NCI-H2171 (cell line): ENCODE data around the gene C22orf39.

ENCODE experiments used
- DNase-seq: peaks from one replicate; lab custom pipeline; 2025; lab: John Stamatoyannopoulos, UW

C22orf39 gene

DNA sequence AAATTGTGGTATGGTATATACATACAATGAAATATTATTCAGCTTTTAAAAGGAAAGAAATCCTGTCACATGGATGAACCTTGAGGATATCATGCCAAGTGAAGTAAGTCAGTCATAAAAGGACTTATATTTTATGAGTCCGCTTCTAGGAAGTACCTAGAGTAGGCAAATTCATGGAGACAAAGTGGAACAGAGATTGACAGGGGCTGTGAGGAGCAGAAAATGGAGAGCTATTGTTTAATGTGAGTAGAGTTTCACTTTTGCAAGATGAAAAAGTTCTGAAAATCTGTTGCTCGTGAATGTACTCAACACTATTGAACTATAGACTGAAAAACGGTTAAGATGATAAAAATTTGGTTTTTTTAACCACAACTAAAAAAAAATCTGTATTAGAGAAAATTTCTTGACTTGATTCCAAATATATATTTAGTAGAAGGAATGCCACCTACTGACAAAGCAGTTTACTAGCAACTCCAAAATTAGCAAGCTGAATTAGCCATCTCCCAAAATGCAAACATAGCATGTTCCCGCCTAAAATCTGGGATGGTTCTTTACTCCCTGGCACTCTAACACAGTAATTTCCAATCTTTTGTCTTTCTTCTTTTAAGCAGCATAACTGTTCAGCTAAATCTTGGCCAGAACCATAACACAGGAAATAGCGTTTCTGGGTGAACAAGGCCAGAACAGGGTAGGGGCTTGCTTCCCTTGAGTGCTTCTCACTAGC lies 30.0 kb upstream of the C22orf39 start:
- DNase-seq = no peak

DNA sequence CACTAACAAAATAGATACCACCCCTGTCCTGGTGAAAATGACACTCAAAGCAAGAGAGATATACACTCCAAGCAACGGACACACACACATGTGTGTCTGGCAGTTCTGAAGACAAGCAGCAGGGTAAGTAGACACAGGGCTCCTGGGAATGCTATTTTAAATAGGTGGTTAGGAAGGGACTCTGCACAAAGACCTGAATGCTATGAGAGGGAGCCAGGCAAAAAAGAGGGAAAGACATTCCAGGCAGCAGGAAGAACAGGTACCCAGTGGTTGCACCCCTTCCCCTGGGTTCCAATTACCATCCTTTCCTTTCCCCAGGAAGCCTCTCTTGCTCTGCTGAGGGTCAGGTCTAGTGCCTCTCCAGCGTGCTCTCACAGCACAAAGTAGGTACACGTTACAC lies 28.5 kb upstream of the C22orf39 start:
- DNase-seq = no peak

DNA sequence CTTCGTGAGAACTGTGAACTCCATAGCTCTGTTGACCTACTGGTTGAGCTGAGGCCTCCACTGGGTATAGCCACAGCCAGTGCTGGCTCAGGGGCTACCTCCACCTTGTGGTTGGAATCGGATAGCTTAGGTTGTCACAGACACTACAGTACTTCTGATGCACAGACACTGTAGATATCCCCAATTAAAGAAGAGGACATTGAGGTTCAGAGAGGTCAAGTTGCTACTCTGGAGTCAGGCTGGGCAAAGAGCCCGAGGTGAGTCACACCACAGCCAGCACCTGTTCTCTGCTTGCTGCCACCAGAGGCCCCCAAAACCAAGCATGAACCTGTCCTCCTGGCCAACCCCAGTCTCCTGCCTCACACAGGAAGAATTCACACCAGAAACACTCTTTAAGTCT lies 26.1 kb upstream of the C22orf39 start:
- no peak for DNase-seq

DNA sequence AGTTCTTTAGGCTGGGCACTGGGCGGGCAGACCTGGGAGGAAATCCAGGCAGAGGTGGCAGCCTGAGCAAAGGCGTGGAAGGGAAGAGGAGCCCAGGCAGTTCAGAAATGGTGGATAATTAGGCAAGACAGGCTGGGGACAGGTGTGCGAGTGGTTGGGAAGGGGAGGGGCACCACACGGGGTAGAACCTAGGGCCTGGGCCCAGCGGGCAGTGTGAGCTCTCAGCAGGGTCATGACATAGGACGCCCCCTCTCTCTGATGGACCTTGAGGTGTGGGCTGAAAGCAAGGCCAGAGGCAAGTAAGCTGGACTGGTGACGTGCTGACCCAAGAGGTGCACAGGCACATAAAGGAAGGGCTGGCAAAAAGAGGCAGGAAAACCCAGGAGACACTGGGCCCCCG lies 24.7 kb upstream of the C22orf39 start:
- DNase-seq = no peak

DNA sequence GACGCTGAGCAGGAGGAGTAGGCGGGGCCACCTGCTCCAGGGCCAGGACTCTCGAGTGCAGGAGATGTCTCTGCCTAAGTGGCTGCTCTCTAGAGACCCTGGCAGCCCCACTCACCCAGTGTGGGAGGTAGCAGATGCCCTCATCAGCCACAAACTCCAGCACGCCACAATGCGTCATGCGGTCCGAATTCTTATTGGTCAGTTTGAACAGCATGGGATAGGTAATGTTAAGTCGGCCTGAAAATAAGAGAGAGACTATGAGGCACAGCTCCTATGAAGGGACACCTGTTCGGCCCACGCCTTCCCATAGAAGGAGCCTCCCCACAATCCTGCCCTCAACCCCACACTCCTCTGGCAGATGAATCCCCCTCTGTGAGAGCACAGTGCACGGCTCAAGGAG lies 24.1 kb upstream of the C22orf39 start:
- DNase-seq = no peak

DNA sequence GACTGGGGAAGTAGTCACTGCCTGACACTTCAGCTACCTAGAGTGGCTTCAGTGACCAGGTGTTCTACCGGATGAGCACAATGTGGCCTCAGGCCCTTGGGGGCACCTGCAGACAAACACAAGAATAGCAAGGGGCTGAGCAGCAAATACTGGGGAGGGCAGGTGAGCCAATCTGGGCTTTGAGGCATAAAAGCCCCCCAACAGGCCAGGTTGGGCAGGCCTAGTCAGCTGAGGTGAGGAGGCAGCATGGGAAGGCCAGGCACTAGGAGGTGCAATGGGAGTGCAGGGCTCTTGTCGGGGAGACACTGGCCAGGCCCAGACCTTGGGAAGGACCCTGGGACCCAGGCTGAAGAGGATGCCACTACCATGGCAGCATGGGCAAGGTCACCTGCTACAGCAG lies 22.5 kb upstream of the C22orf39 start:
- no peak for DNase-seq

DNA sequence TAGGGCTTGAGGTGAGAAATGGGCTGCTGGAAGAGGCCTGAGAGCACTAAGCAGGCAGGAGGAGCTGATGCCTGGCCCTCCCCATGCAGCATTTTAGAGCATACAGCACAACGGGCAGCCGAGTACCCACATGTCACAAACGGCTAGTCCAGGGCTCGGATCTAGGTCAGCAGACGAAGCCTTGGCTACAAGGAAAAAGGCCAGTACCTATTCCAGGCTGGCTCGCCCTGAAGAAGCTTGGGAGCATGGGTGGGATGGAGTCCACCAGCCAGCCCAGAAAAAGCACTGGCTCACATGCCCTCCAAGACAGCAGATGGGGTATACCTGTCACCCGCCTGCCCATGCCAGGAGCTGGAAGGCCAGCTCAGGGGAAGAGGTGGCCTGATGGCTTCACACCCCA lies 21.9 kb upstream of the C22orf39 start:
- DNase-seq = no peak

DNA sequence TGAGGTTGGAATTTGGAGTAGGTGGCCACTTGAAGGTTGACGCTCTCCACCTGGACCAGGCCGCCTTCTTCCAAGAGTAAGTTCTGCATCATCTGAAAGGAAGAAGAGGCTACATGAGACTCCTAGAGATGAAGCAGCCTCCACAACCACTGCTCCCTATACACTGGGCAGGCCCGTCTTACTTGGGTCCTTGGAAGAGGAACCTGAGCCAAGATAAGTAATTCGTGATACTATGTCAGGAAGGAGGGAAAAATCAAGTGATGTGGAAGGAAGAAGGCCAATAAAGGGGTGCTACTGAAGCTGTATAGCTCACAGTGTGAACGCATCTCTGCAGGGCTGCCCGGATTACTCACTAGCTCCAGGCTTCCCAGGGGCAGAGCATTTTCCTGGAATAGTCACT lies 20.4 kb upstream of the C22orf39 start:
- no peak for DNase-seq

DNA sequence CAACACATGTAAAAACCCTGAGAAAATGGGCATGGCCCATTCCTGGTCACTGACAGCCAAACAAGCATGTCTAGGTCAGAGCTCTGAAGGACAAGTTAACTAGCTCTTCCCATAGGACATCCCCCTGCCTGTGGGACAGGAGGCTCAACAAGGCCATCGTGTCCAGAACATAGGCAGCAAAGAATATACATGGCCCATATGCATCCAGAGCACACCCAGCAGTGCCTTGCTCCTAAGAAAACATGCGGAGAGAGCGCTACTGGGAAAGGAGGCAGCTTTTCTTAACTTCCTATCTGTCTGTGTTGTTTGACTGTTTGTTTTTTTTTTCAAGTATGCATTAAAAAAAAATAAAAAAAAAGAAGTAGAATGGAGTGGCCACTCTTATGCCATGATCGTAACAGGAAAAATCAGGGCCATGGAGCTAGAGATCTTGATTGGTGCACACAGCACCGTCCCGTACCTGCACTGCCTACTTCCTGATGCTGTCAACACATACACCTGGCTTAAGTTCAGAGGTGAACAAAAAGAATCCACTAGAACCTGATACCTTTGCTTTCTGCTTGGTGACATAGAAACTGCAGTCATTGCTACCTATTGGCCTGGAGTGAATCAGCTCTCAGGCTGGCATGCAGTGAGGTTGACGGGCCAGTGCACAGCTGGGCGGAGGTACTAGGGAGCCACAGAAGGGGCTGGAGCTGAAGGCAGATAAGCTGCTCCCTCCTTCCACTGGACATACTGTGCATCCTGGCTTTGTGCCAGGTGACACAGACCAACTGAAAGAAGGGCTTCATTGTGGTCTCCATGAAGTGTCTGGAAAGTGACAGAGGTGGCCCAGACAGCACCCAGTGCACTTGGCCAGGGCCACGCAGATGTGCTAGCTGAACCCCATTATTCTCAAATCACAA lies 19.6 kb upstream of the C22orf39 start:
- no peak for DNase-seq

DNA sequence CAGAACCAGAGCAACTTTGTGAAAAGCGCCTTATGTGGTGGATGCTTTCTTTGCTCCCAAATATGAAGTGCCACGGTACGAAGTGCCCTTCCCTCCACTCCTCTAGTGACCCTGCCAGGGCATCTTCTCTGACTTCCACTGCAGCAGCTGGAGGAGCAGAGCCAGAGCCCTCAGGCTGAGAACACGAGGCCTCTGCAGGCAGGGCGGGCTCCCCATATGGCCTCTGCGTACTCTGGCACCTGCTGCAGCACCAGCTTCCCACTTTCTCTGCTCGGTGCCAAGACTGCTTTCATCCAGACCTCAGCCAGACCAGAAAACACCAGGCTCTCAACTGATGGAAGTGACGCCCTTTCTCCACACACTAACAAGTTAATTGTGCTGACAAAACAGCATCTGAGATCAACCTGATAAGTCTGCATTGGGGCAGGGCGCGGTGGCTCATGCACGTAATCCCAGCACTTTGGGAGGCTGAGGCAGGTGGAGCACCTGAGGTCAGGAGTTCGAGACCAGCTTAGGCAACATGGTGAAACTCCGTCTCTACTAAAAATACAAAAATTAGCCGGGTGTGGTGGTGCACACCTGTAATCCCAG lies 18.7 kb upstream of the C22orf39 start:
- peak; percentile 36 for DNase-seq

DNA sequence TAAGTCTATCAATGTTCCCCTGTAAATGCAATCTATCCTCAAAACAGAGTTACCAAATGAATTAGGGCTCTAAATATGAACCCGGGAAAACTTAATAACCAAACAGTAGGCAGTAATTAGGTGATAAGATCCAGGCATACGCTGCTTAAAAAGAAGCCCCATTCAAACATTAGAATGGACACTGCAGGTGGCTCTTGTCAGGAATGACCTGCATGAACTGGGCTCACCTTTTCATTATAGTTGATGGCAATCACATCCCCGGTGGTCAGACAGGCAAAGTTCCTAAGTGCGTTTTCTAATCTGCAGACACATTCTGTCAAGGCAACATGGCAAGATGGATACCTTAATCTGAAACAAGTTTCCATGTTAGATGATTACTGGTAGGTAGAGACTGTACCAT lies 17.5 kb upstream of the C22orf39 start:
- no peak for DNase-seq

DNA sequence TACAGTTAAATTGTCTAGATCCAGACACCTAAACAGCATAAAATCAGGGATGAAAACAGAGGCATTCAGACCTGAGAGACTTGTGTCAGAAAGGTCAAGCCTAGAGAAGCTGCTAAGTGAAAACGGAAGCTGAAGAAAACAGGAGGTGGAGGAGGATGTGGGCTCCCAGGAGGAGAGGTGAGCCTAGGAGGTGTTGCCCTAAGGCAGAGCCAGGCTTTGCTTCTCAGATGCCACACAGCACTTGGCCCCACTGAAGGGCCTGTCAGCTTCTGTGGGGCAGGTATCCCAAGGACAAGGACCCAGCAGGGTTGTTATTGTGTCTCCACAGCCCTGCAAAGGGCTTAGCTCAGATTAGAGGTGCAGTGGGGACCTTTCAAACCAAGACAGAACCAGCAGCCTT lies 17.0 kb upstream of the C22orf39 start:
- DNase-seq = no peak

DNA sequence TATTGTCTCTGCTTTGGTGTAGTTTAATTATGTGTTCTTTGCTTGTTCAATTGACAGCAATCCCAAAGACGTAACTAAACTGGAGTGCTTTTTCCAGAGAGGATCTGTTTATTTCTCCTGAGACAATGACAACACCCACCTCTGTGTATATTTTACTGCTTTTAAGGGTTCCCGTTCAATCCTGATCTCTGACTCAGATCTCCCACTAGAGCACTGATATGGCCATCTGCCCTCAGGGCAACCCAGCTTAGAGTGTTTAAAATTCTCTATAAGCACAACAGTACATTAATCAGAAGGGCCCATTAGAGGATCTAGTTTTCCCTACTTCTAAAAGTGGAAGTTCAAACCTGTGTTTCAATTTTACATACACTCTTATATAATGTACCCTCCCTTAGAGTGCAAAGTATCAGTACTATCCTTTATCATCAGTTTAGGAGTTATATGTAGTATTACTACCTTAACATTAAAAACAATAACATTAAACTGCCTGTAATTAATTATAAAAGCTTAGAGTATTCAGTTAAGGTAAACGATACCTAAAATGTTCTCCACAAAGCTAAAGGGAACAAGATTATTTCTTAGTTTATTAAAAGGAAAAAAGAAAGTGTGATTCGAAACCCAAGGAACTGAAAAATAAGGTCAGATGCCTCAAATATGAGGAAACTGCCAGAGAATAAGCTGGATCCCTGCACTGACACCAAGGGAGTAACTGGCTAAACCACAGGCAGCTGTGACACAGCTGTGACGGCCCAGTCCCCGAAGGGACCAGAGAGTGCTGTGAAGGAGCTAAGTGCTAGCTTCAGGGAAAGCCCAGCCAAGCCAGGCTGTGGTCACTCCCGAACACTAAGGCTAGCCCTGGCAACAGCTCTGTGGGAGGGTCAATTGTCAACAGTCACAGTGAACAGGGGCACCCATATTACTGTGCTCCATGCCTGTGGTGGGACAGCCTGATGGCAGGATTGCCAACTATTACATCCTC lies 16.3 kb upstream of the C22orf39 start:
- DNase-seq = no peak

DNA sequence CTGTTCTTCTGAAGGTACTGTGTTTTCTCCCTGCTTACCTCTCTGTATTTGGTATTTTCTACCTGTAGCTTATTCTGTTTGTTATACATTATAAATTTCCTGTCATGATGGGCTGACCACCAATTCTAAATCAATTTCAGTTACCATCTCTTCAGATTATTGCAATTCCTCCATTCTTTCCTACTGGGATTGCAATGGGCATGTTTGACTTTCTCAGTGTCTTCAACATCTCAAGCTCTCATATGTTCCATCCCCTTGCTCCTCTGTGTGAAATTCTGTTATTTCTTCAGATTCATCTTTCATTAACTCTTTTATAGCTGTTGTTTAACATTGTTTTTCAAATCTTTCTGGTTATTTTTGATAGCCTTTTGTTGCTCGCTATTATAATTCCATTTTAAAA lies 15.5 kb upstream of the C22orf39 start:
- no peak for DNase-seq

DNA sequence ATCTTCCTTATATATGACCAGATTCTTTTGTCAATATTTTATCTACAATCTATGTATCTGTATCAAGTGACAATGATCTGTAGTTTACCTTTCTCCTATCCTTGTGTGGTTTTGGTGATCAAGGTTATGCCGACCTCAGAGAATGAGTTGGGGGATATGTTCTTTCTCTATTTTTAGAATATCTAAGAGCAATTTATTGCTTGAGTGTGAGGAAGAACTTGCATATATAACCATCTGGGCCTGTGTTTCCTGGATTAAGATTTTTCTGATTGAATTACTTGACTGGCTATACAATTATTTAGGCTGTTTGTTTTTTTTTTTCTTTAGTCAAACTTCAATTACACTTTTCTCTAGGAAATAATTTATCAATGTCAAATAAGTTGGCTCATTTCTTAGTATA lies 14.0 kb upstream of the C22orf39 start:
- DNase-seq = no peak

DNA sequence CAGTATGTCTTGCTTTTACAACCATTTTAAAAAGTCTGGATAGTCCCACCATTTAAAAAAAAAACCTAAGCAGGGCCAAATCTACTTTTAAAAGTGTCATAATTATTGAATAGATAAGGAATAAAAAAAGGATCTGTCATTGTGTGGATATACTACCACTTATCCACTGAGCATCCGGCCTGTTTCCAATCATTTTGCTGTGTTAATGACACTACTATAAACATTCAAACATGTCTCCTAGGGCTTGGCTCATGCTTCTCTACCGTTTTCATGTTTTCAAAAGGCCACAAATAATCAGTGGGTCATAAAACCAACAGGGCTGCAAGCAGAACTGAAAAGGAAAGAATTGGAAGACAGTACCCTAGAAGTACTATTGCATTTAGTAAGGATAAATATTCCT lies 12.5 kb upstream of the C22orf39 start:
- no peak for DNase-seq

DNA sequence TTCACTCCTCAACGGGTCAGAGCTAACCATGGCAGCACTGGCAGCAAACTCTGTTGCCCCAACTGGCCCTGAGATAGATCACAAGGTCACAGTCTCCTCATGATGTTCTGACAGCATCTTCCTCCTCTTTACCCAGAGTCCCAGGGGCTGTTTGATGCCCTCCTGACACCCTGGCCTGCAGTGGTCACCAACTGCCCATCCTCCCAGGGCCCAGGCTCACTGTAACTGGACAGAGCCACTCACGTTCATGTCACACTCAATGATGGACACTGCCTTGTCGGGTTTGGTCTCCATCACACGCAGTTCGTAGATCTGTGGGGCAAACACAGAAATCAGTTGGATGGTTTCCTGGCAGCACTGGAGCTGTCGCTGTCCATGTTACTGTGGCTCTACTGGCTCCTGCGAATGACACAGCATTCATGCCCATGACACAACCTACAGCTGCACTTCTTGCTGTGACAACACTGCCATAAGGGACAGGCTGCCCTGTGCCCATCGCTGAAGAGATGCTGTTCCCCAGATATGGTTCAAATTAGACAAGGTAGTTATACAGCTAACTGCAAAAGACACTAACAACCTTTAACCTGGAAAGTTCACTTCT lies 10.4 kb upstream of the C22orf39 start:
- no peak for DNase-seq

DNA sequence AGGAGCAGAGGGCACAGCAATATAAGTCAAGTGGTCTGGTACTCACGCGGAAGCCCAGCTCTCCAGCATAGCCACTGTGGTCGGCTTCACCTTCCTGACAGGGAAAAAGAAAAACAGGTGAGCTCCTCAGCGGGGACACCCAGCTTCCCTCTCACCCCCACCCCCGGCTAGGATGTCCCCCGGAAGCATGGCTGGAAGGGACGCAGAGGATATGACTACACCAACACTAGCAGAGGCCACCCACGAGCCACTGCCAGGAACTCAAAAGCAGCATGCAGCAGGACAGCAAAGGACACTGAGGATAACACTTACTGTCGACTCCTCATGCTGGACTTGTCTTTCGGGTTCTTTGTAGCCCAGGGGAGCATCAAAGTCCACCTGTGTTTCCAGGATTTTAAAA lies 9.0 kb upstream of the C22orf39 start:
- DNase-seq = no peak

DNA sequence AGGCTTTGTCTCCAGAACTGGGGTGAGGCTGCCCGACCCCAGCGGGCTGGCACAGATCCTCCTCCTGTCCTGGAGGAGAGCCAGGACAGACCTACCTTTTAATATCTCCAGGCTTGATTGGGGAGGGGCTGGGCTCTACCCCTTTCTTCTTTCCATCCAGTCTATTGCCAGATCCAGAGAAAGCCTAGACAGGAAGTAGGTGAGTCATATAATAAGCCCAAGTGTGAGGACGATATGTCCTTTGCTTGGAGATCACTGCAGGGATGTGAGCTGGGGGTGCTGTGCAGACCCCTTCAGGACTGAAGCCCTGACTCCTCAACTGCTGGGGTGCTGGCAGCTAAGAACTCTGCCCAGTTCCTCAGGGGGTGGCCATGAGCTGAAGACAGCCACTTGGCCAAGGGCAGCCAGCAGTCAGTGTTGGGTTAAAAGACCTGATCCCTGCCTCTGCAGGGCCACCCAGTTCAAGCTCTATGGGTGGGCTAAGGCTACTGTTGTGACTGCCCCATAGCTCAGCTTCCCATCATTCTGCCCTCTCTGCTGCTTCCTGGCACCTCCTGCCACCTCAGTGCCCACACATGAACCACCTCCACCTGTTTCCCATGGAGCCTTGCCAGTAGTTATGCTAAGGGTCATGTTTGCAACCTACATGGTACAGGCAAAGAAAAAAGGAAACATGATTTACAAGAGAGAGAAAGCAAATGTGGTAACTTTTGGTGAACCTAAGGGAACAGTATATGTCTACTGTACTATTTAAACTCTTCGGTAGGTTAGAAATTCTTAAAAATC lies 8.3 kb upstream of the C22orf39 start:
- DNase-seq = no peak

DNA sequence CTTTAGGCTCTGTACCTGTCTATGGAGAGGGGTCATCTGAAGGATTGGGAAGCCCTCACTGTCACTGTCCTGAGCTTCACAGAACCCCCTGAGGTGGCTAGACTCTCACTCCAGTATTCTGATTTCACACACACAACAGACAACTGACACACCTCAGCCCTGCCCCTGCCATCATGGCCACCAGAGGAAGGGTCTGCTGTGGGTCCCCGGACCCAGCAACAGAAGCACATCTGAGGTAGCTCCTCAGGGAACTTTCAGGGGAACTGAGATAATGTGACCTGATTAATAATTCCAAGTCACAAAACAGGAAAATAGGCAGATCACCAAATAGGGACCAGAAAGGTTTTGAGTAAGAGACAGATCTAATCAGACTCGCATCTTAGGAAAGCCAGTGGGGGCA lies 7.5 kb upstream of the C22orf39 start:
- no peak for DNase-seq

DNA sequence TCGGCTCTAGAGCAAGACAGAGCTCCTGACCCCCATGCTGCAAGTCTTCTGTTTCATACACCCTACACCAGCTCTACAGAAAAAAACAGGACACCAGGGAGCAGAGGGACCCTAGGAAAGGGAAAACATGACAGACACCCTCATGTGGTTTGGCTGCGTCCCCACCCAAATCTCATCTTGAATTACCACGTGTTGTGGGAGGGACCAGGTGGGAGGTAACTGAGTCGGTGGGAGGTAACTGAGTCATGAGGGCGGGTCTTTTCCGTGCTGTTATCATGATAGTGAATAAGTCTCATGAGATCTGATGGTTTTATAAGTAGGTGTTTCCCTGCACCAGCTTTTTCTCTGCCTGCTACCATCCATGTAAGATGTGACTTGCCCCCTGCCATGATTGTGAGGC lies 6.6 kb upstream of the C22orf39 start:
- DNase-seq = no peak
